ENCODE data around the gene SH3RF1.
A peak's percentile ranks its signal among the peaks of the same experiment; 100 is the strongest.

The SH3RF1 gene

GRCh38 chr4:169271692-169272007, 894 bp upstream of the SH3RF1 start:
- DNase-seq (ENCODE audit: extremely low read depth, insufficient read length) = no peak
- Histone ChIP-seq H3K36me3 (ENCODE audit: control insufficient read depth, insufficient read depth, low read length) (no peaks in the 10 kb centered on the region; the same call in 1 of the 2 replicates), H3K4me3 (replicated peaks; ENCODE audit: low read depth, low read length) (peak overlapping the region; percentile 91), H3K27me3 (replicated peaks; ENCODE audit: control insufficient read depth, insufficient read depth, low read length) (no peaks in the 10 kb centered on the region)
- no peak for TF ChIP-seq CTCF (IDR thresholded peaks at IDR 0.05; ENCODE audit: insufficient read depth, low read length, poor library complexity, severe bottlenecking)

GRCh38 chr4:169269916-169270809, 593 bp downstream of the SH3RF1 start:
- Histone ChIP-seq H3K27me3 (replicated peaks; ENCODE audit: control insufficient read depth, insufficient read depth, low read length) (no peaks in the 10 kb centered on the region), H3K4me3 (replicated peaks; ENCODE audit: low read depth, low read length) (peak overlapping the region; percentile 91), H3K36me3 (ENCODE audit: control insufficient read depth, insufficient read depth, low read length) (no peaks in the 10 kb centered on the region; the same call in 1 of the 2 replicates)
- peak; percentile 82 for DNase-seq (ENCODE audit: extremely low read depth, insufficient read length)
- TF ChIP-seq CTCF (IDR thresholded peaks at IDR 0.05; ENCODE audit: insufficient read depth, low read length, poor library complexity, severe bottlenecking) = peak; percentile 13

GRCh38 chr4:169268951-169269760, 1.6 kb downstream of the SH3RF1 start:
- no peak for DNase-seq (ENCODE audit: extremely low read depth, insufficient read length)
- TF ChIP-seq CTCF (IDR thresholded peaks at IDR 0.05; ENCODE audit: insufficient read depth, low read length, poor library complexity, severe bottlenecking) = no peak
- Histone ChIP-seq H3K36me3 (ENCODE audit: control insufficient read depth, insufficient read depth, low read length) (peaks cover 2% of the 10 kb centered on the region; the same call in 1 of the 2 replicates), H3K27me3 (replicated peaks; ENCODE audit: control insufficient read depth, insufficient read depth, low read length) (no peaks in the 10 kb centered on the region), H3K4me3 (replicated peaks; ENCODE audit: low read depth, low read length) (peak overlapping the region; percentile 91)

- no peak overlapping the region for H3K4me3 ChIP-seq (replicated peaks; ENCODE audit: low read depth, low read length)
- no peaks in the 10 kb centered on the region for H3K27me3 ChIP-seq (replicated peaks; ENCODE audit: control insufficient read depth, insufficient read depth, low read length)
- peaks cover 4% of the 10 kb centered on the region for H3K36me3 ChIP-seq (ENCODE audit: control insufficient read depth, insufficient read depth, low read length)
- no peak for DNase-seq (ENCODE audit: extremely low read depth, insufficient read length)
- no peak for TF ChIP-seq CTCF (IDR thresholded peaks at IDR 0.05; ENCODE audit: insufficient read depth, low read length, poor library complexity, severe bottlenecking)
These were observed 3.7 kb downstream of the SH3RF1 start for GRCh38 chr4:169267070-169267469.

- no peak for DNase-seq (ENCODE audit: extremely low read depth, insufficient read length)
- H3K36me3 ChIP-seq (ENCODE audit: control insufficient read depth, insufficient read depth, low read length) = peaks cover 4% of the 10 kb centered on the region
- TF ChIP-seq CTCF (IDR thresholded peaks at IDR 0.05; ENCODE audit: insufficient read depth, low read length, poor library complexity, severe bottlenecking) = no peak
- no peak overlapping the region for H3K4me3 ChIP-seq (replicated peaks; ENCODE audit: low read depth, low read length)
- no peaks in the 10 kb centered on the region for H3K27me3 ChIP-seq (replicated peaks; ENCODE audit: control insufficient read depth, insufficient read depth, low read length)
These were observed 4.1 kb downstream of the SH3RF1 start for GRCh38 chr4:169266661-169267060.
